K562 (cell line): ENCODE measurements around the gene KCNQ2. TPM values are rescaled to one million over a fixed set of nuclear protein-coding genes. Genes with fewer than 3 reads are reported as not detected.
A peak's percentile ranks its signal among the peaks of the same experiment; 100 is the strongest.

Source experiments
- C11orf30 ChIP-seq: fragments of 450-650 bp; IDR thresholded peaks from 2 replicates; pipeline ENCODE4 v1.6.1; 2016; ENCODE audit warnings: low read depth, mild to moderate bottlenecking
- DMBX1 ChIP-seq: fragments of 250-450 bp; sonication (Bioruptor Pico); IDR thresholded peaks from 2 replicates; pipeline ENCODE4 v1.8.0; 2022; ENCODE audit warnings: inconsistent platforms, mild to moderate bottlenecking, moderate library complexity, borderline replicate concordance
- FOXK2 ChIP-seq, 2 experiments: fragments of 450-650 bp; IDR thresholded peaks in 1 of 2; conservative IDR thresholded peaks in 1 of 2; 2 replicates each; pipeline ENCODE4 v1.6.1; 2016; ENCODE audit warnings: low read depth in 2 of 2, mild to moderate bottlenecking in 1 of 2
- L3MBTL2 ChIP-seq: fragments of 450-650 bp; IDR thresholded peaks from 2 replicates; pipeline ENCODE4 v1.6.1; 2016; ENCODE audit warnings: mild to moderate bottlenecking, moderate library complexity
- PURB ChIP-seq: sonication (generic); formaldehyde crosslinking; IDR thresholded peaks from 2 replicates; pipeline ENCODE4 v1.9.0; 2021; ENCODE audit warnings: low read depth, mild to moderate bottlenecking, missing genetic modification reagents
- RBM22 ChIP-seq: fragments of 200-400 bp; formaldehyde crosslinking; IDR thresholded peaks from 2 replicates; pipeline ENCODE4 v1.6.1; 2018; ENCODE audit warnings: low read length, low read depth; ENCODE audit not compliant: poor library complexity, severe bottlenecking
- SREBF2 ChIP-seq: sonication (generic); formaldehyde crosslinking; IDR thresholded peaks from 2 replicates; pipeline ENCODE4 v1.4.0; 2020; ENCODE audit warnings: mild to moderate bottlenecking, missing genetic modification reagents
- SRF ChIP-seq, 2 experiments: fragments of 250-450, 450-650 bp in 1 of 2; sonication (Bioruptor Pico) in 1 of 2; sonication (generic) in 1 of 2; formaldehyde crosslinking; IDR thresholded peaks; 2 replicates each; pipeline versions ENCODE4 v1.5.0 to v1.5.1; 2020 to 2022; ENCODE audit warnings: mild to moderate bottlenecking in 1 of 2, missing genetic modification reagents in 1 of 2
- STAT5A ChIP-seq: IDR thresholded peaks from 2 replicates; pipeline ENCODE4 v1.6.1; 2012; ENCODE audit warnings: low read length, inconsistent platforms, borderline replicate concordance
- TFAM ChIP-seq: fragments of 250-450 bp; sonication (Bioruptor Pico); conservative IDR thresholded peaks from 2 replicates; pipeline ENCODE4 v1.5.0; 2021; ENCODE audit warnings: mild to moderate bottlenecking, moderate library complexity
- THRA ChIP-seq: fragments of 450-650 bp; IDR thresholded peaks from 2 replicates; pipeline ENCODE4 v1.6.1; 2017; ENCODE audit warnings: mild to moderate bottlenecking, moderate library complexity
- TSC22D4 ChIP-seq: fragments of 450-650 bp; IDR thresholded peaks from 2 replicates; pipeline ENCODE4 v1.6.1; 2016; ENCODE audit warnings: missing genetic modification characterization, missing biosample characterization, control low read depth
- YBX1 ChIP-seq: fragments of 450-650 bp; IDR thresholded peaks from 2 replicates; pipeline ENCODE4 v1.7.1; 2016; ENCODE audit warnings: mild to moderate bottlenecking
- ZBED1 ChIP-seq: IDR thresholded peaks from 2 replicates; pipeline ENCODE4 v1.6.1; 2014
- ZFPM2 ChIP-seq: fragments of 250-450 bp; sonication (Bioruptor Pico); IDR thresholded peaks from 2 replicates; pipeline ENCODE4 v1.5.1; 2022; ENCODE audit warnings: mild to moderate bottlenecking
- ZNF316 ChIP-seq: fragments of 450-650 bp; IDR thresholded peaks from 2 replicates; pipeline ENCODE4 v1.6.1; 2016
- ZNF431 ChIP-seq: sonication (generic); formaldehyde crosslinking; IDR thresholded peaks from 2 replicates; pipeline ENCODE4 v1.8.0; 2022; ENCODE audit warnings: mild to moderate bottlenecking, missing genetic modification reagents
- polyA plus RNA-seq, 8 experiments: library from polyadenylated mRNA; depleted of rRNA in 4 of 8; stranded (reverse) in 5 of 8; unstranded in 3 of 8; fragments of >200 nt; fragmentation: Nextera tagmentation in 2 of 8; fragmentation: Illumina TruSeq in 1 of 8; extraction: Ambion mirVana in 2 of 8; extraction: Trizol in 1 of 8; gene quantifications; 2 replicates each; pipeline versions ENCODE4 v1.2.1 to v1.2.3, GENCODE V29; 2011 to 2014; ENCODE audit warnings: inconsistent platforms in 1 of 8, missing spikeins in 1 of 8
- total RNA-seq, 7 experiments: library from RNA; depleted of rRNA in 6 of 7; stranded (reverse); fragments of >200 nt in 6 of 7; fragmentation: Illumina TruSeq in 2 of 7; extraction: Trizol in 2 of 7; gene quantifications; 2 replicates each; pipeline versions ENCODE4 v1.2.1 to v1.2.3, GENCODE V29; 2011 to 2021; ENCODE audit warnings: low replicate concordance in 1 of 7
- TF ChIP-seq, protein P1 (sequence below), 2 experiments: IDR thresholded peaks; 2 replicates each; pipeline ENCODE4 v1.6.1; 2012; ENCODE audit warnings: improper control_type of control experiment in 2 of 2, low read depth in 2 of 2, low read length in 2 of 2, borderline replicate concordance in 1 of 2
- TF ChIP-seq, protein P2 (sequence below): sonication (generic); formaldehyde crosslinking; IDR thresholded peaks from 2 replicates; pipeline ENCODE4 v1.8.0; 2022; ENCODE audit warnings: mild to moderate bottlenecking, missing genetic modification reagents
- TF ChIP-seq, protein P3 (sequence below): sonication (generic); formaldehyde crosslinking; IDR thresholded peaks from 2 replicates; pipeline ENCODE4 v1.8.0; 2022; ENCODE audit warnings: mild to moderate bottlenecking, missing genetic modification reagents

The KCNQ2 gene
- total and polyA plus RNA-seq, 9 of the 15 experiments (the other 6 are each of a cell fraction or from before 2014, with no cell fraction given): 0.13 to 0.16 TPM; not detected in 7

- TF ChIP-seq L3MBTL2 (peak; percentile 8; the same call in 1 of the 2 replicates), ZFPM2 (CRISPR knock-in tag) (no peak), STAT5A (no peak), THRA (no peak), ZNF431 (CRISPR knock-in tag) (no peak), TSC22D4 (tag) (no peak), ZNF316 (no peak), DMBX1 (no peak), ZBED1 (no peak; the same call in 1 of the 2 replicates), TFAM (CRISPR knock-in tag) (no peak), YBX1 (no peak), SREBF2 (CRISPR knock-in tag) (no peak), RBM22 (peak; percentile 44), FOXK2 (conservative IDR thresholded peaks at IDR 0.05 in 1 of 2, IDR thresholded peaks at IDR 0.05 in 1 of 2; ENCODE audit: low read depth in 2 of 2) (peak; percentile 46 to 66; a peak in 3 of 4 replicates), SRF (CRISPR knock-in tag; IDR thresholded peaks at IDR 0.05) (no peak; a peak in 1 of 4 replicates), PURB (CRISPR knock-in tag) (no peak), C11orf30 (no peak)
- TF ChIP-seq, protein P1, sequence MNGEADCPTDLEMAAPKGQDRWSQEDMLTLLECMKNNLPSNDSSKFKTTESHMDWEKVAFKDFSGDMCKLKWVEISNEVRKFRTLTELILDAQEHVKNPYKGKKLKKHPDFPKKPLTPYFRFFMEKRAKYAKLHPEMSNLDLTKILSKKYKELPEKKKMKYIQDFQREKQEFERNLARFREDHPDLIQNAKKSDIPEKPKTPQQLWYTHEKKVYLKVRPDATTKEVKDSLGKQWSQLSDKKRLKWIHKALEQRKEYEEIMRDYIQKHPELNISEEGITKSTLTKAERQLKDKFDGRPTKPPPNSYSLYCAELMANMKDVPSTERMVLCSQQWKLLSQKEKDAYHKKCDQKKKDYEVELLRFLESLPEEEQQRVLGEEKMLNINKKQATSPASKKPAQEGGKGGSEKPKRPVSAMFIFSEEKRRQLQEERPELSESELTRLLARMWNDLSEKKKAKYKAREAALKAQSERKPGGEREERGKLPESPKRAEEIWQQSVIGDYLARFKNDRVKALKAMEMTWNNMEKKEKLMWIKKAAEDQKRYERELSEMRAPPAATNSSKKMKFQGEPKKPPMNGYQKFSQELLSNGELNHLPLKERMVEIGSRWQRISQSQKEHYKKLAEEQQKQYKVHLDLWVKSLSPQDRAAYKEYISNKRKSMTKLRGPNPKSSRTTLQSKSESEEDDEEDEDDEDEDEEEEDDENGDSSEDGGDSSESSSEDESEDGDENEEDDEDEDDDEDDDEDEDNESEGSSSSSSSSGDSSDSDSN (IDR thresholded peaks at IDR 0.05; ENCODE audit: borderline replicate concordance in 1 of 2, low read depth in 2 of 2, low read length in 2 of 2): peak; percentile 67 to 69; a peak in 2 of 4 replicates
- TF ChIP-seq, protein P2, sequence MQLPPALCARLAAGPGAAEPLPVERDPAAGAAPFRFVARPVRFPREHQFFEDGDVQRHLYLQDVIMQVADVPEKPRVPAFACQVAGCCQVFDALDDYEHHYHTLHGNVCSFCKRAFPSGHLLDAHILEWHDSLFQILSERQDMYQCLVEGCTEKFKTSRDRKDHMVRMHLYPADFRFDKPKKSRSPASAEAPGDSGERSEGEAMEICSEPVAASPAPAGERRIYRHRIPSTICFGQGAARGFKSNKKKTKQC (CRISPR knock-in tag): peak; percentile 79
- TF ChIP-seq, protein P3, sequence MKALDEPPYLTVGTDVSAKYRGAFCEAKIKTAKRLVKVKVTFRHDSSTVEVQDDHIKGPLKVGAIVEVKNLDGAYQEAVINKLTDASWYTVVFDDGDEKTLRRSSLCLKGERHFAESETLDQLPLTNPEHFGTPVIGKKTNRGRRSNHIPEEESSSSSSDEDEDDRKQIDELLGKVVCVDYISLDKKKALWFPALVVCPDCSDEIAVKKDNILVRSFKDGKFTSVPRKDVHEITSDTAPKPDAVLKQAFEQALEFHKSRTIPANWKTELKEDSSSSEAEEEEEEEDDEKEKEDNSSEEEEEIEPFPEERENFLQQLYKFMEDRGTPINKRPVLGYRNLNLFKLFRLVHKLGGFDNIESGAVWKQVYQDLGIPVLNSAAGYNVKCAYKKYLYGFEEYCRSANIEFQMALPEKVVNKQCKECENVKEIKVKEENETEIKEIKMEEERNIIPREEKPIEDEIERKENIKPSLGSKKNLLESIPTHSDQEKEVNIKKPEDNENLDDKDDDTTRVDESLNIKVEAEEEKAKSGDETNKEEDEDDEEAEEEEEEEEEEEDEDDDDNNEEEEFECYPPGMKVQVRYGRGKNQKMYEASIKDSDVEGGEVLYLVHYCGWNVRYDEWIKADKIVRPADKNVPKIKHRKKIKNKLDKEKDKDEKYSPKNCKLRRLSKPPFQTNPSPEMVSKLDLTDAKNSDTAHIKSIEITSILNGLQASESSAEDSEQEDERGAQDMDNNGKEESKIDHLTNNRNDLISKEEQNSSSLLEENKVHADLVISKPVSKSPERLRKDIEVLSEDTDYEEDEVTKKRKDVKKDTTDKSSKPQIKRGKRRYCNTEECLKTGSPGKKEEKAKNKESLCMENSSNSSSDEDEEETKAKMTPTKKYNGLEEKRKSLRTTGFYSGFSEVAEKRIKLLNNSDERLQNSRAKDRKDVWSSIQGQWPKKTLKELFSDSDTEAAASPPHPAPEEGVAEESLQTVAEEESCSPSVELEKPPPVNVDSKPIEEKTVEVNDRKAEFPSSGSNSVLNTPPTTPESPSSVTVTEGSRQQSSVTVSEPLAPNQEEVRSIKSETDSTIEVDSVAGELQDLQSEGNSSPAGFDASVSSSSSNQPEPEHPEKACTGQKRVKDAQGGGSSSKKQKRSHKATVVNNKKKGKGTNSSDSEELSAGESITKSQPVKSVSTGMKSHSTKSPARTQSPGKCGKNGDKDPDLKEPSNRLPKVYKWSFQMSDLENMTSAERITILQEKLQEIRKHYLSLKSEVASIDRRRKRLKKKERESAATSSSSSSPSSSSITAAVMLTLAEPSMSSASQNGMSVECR (CRISPR knock-in tag): peak; percentile 64; the same call in 1 of the 2 replicates
These were observed 48.6 kb upstream of the KCNQ2 start (continued) for GRCh38 chr20:63520934-63521601.
